Germinal center (tissue), 1 donor: ENCODE results near the gene LDLRAP1.
"Not testable (repeated sequence)": the region's sequence is repeated elsewhere in the genome, so short reads cannot be mapped to it uniquely, and the experiment has no call there.

ENCODE experiments used
- DNase-seq: peaks from one replicate; pipeline ENCODE4 v3.0.0; 2012; ENCODE audit warnings: mixed read lengths, low spot score

The LDLRAP1 gene

GRCh38 chr1:25543425-25544242 is at the start of gene LDLRAP1:
LDLRAP1 (plus strand) TSS chr1:25543606; CDS start chr1:25543699, 93 bp downstream.
- peak; percentile 83 for DNase-seq

- no peak for DNase-seq
These were observed 48.5 kb upstream of the LDLRAP1 start for GRCh38 chr1:25494952-25495351.

GRCh38 chr1:25500694-25501093 is 42.7 kb upstream of the LDLRAP1 start:
- DNase-seq = no peak

GRCh38 chr1:25501235-25502058 is 42.0 kb upstream of the LDLRAP1 start:
- no peak for DNase-seq

- no peak for DNase-seq
These were observed 40.4 kb upstream of the LDLRAP1 start for GRCh38 chr1:25502957-25503356.

GRCh38 chr1:25503551-25504426 is 39.6 kb upstream of the LDLRAP1 start:
- peak; percentile 42 for DNase-seq

- no peak for DNase-seq
These were observed 38.5 kb upstream of the LDLRAP1 start for GRCh38 chr1:25504706-25505595.

- DNase-seq = no peak
These were observed 37.6 kb upstream of the LDLRAP1 start for GRCh38 chr1:25505656-25506385.

GRCh38 chr1:25506566-25507463 is 36.6 kb upstream of the LDLRAP1 start:
- not testable (repeated sequence) for DNase-seq

GRCh38 chr1:25513666-25514065 is 29.7 kb upstream of the LDLRAP1 start:
- no peak for DNase-seq

- no peak for DNase-seq
These were observed 28.4 kb upstream of the LDLRAP1 start for GRCh38 chr1:25515033-25515432.

- DNase-seq = no peak
These were observed 26.7 kb upstream of the LDLRAP1 start for GRCh38 chr1:25516686-25517085.

GRCh38 chr1:25517476-25518394 is 25.7 kb upstream of the LDLRAP1 start:
- DNase-seq = no peak

GRCh38 chr1:25519624-25520023 is 23.8 kb upstream of the LDLRAP1 start:
- no peak for DNase-seq

- peak; percentile 68 for DNase-seq
These were observed 22.9 kb upstream of the LDLRAP1 start for GRCh38 chr1:25520446-25521061.

- DNase-seq = no peak
These were observed 21.3 kb upstream of the LDLRAP1 start for GRCh38 chr1:25522031-25522655.

- DNase-seq = no peak
These were observed 19.9 kb upstream of the LDLRAP1 start for GRCh38 chr1:25523542-25523941.
